HG03565 (cell line): ENCODE measurements around the gene ATG5.

Source experiments
- ATAC-seq: cut with Tn5 transposase; IDR thresholded peaks from one replicate; pipeline ENCODE4 v1.9.1; 2021; ENCODE audit warnings: mild to moderate bottlenecking, moderate library complexity; ENCODE audit not compliant: unreplicated experiment

ATG5 gene

DNA sequence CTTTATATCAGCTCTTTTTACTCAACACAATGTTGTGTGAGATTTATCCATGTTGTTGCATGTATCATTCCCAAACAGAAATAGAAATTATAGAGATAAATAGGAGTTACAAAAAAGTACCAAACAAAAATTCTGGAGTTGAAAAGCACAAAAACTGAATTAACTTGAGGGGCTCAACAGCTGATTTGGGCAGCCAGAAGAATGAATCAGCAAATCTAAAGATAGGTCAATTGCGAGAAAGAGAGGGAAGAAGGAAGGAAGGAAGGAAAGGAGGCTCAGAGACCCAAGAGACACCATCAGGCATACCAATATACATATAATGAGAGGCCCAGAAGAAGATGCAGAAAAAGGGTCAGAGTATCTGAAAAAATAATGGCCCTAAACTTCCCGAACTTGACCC lies 98.9 kb downstream of the ATG5 start:
- ATAC-seq, result no peak

- no peak for ATAC-seq
These were observed 100.0 kb downstream of the ATG5 start for GRCh38 chr6:106225581-106225980.

- peak; percentile 52 for ATAC-seq
These were observed 102.1 kb downstream of the ATG5 start for GRCh38 chr6:106223300-106223930.

DNA sequence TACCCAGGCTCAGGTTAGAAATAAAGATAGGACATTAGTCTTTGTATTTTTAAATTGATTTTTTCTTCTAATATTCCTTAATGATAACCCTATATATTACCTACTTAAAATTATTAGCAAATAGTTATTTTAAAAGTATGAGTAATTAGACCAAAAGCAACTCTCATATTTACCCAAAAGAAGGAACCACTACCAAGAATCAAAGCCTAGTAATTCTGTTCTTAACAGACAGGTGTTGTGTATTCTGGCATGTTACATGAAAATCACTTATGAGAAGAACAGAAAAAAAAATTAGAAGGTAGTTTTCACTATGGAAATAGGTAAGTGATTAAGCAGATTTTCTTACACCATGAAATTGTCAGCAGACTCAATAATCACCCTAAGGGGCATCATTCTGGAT lies 105.1 kb downstream of the ATG5 start:
- no peak for ATAC-seq

DNA sequence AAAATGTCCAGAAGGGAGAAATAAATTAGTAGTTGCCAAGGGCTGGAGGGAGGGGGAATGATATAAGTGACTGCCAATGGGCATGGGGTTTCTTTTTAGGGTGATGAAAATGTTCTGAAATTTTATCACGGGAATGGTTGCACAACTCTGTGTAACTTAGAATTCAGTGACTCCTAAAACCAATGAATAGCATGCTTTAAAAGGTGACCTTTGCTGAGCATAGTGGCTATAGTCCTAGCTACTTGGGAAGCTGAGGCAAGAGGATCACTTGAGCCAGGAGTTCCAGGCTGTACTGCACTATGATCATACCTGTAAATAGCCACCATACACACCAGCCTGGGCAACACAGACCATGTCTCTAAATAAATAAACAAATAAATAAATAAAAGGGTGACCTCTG lies 109.0 kb downstream of the ATG5 start:
- no peak for ATAC-seq

GRCh38 chr6:106215608-106216007 lies 110.0 kb downstream of the ATG5 start:
- ATAC-seq, result no peak

DNA sequence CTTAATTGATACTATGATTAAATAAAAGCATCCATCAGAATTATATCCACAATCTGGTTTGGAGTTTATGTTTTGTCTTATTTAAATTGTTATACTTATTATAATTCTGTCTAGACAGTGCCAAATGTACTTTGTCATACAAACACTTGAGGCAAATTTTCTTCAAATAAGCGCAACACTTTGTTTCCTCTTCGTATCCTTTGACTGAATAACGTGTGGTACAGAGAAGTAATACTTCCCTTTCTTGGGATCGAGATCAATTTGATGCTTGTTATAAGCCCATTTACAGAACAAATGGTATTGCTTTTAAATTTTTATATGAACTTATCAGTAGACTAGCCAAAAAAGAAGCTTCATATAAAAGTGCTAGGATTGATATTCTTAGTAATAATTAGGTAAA lies 111.0 kb downstream of the ATG5 start:
- no peak for ATAC-seq

GRCh38 chr6:106213660-106214289 lies 111.8 kb downstream of the ATG5 start:
- ATAC-seq, result no peak

- no peak for ATAC-seq
These were observed 113.0 kb downstream of the ATG5 start for GRCh38 chr6:106212576-106212975.

GRCh38 chr6:106206905-106207304 lies 118.7 kb downstream of the ATG5 start:
- ATAC-seq, result peak; percentile 64

DNA sequence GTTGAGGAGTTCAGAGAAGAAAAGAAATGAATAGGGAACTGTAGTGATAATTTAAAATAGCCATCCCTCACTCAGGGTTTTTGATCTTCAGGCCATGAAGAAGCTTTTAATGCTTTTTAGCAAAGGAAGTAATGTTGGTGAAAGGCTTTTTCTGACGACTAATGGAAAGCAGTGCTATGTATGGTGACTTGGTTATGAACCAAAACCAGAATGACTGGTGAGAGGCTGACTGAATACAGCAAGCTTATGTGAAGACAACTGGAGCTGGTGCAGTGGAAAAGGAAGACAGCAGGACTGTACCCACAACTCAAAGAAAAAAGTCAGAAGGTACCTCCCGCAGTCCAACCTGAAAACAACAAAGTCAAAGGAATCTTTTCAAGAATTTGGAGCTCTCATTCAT lies 120.6 kb downstream of the ATG5 start:
- ATAC-seq, result no peak

DNA sequence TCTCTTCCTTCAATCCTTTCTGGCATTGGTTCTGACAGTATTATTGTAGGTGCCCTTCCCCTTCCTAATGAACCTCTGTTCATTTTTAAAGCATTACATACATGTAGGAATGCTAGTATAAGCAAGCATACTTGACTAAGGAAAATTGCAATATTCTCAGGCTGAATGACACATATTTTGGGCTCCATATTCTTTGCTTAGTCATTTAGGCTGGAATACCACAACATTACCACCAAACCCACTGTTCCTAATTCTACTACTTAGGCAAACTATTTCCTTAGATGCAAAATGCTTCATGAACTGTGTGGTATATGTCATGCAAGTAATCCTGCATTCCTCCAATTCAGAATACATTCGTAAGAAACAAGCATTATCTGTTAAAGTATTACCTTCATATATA lies 125.6 kb downstream of the ATG5 start:
- no peak for ATAC-seq

- ATAC-seq, result no peak
These were observed 126.2 kb downstream of the ATG5 start for GRCh38 chr6:106199331-106199730.

DNA sequence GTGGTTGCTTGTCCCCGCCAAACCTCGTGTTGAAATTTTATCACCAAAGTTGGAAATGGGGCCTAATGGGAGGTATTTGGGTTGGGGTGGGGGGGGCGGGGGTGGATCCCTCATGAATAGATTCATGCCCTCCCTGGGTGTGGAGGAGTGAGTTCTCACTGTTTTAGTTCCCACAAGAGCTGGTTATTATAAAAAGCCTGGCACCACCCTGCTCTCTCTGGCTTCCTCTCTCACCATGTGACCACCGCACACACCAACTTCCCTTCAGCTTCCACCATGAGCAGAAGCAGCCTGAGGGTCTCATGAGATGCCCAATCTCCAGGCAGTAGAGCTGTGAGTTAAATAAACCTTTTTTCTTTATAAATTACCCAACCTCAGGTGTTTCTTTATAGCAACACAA lies 128.1 kb downstream of the ATG5 start:
- ATAC-seq, result no peak

DNA sequence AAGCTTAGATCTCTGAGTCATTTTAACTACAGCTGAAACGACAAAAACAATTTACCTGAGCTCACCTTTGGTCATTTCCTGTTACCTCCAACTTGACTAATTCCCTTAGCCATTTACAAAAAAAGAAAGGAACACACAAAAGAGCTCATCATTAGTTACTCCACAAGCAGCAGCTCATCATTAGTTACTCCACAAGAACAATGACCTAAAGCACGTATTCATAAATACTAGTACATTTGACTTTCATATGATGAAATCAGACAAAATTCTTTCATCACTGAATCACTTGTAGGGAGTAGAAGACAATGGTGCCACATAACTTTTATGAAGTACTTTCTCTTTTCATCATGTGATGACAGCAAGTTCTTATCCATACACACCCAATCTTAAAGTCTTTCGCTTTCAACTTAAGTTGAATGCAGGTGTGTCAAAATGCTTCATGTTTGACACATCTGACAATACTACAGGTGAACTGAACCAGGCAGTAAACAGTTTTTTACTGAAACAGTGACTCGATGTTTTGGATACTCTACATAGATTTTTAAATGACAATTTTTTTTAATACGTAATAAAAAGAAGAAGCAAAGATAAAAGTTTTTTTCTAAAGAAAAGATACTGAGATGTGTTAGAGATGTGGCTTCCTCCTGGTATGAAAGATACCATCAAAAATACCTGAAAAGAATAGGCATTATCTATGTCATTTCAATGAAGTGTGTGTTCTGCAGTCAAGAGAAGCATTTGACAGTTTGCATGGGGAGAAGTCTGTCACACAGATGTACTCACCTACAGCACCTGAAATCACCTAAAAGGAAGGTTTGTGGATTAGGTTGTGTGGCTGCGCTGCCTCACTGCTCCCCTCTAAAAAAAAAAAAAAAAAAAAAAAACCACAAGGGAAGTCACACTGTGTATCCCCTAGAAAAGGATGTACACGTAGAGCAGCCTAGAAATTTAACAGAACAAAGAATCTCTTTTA lies 130.3 kb downstream of the ATG5 start:
- ATAC-seq, result no peak

DNA sequence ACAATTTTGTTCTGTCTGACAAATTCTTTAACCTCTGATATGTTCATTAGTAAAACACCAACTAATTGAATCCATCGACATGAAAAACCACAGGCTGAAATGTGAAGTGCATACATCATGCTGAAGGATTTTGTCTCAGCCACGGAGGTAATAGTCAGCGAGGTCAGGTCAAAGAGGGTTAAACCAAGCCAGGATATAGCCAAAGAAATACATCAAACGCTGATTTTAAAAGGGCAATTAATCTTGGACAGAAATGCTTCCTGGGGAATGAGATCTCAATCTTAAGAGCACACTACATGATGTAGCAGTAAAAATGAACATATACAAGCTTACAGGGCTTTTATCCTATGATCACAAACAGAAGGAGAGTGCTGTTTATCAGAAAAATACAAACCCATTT lies 132.7 kb downstream of the ATG5 start:
- no peak for ATAC-seq

GRCh38 chr6:106188104-106188794 lies 137.3 kb downstream of the ATG5 start:
- ATAC-seq, result no peak

DNA sequence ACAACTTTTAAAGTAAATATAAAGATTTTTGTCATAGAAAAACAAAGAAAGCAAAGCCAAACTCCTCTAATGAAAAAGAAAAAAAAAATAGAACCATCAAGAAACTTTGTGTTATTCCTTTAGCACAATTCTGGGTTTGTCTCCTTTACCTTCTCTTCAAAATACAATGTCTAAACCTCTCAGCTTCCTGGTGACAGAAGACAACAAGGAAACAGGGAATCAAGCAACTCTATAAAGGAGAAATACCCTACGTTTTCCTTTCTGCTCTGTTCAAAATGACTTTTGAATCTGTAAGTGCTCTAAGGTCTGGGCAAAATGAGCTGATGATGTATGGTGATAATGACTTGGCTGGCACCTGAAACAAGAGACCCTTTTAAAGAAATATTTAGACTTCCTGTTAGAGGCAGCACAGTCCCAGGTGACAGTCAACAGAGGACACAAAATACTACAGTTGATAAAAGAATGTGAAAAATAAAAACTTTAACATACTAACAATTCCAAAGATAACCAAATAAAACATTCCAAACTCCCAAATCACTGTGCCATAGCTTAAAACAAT lies 138.1 kb downstream of the ATG5 start:
- ATAC-seq, result no peak

DNA sequence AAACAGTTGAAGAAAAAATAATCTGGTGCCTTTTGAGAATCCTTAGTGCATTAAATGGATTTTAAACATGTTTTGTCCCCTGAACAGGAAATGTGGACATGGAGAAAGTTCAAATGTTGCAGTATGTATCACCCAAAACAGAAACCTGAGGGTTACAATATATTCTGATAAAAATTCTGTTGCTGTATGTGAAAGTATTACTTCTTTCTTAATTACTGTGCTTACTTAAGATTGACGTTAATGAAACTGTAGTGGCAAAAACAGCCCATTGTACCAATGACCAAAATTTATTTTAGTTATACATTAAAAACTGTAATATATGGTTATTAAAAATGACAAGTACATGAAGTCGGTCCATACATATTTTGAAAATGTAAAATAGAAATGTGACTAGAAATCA lies 138.8 kb downstream of the ATG5 start:
- ATAC-seq, result no peak

DNA sequence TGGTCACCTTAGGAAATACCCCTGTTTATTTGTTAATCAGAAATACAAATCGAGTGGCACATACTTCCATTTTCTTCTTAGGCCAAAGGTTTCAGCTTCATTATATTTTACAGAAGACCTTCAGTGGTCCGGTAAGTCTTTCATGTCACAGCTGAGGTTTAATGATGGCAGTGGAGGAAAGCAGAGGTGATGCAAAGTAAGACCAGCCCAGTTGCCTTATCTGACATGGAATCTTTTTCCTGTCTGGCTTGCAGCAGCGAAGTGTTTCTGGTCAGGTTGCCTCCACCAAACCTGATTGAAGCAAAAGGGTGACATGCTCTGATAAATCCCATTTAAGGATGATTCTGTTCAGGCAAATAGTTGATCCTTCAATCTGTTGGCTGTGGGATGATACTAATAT lies 139.4 kb downstream of the ATG5 start:
- no peak for ATAC-seq

DNA sequence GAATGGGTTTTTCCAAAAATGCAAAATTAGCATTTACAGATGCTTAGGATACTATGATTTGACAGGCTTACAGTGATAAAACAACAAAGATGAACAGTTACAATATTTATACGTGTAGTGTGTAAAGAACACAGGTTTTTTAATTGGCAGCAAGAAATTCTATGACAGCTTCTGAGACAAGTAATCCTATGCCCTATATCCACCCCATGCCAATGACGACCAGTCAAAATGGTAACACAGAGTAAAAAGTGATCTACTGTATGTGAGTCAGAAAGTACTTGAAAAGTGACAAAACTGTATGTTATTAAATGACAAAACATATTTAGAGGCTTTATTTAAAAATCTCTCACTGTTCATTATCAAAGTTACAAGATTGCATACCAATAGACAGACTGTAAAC lies 139.9 kb downstream of the ATG5 start:
- ATAC-seq, result no peak
